CD4-positive, CD25-positive, alpha-beta regulatory T cell (primary cell): Measurements from ENCODE around the gene NAALADL2. TPM values are rescaled to one million over a fixed set of nuclear protein-coding genes. Genes with fewer than 3 reads are reported as not detected.

Source experiments
- ATAC-seq, 2 donors: fragments of 150-1000 bp; cut with Tn5 transposase; one replicate each; pipeline ENCODE4 v1.10.0; 2021; ENCODE audit warnings: low read depth in 2 of 2, moderate number of reproducible peaks in 2 of 2, moderate library complexity in 1 of 2
- DNase-seq, 3 donors: peaks; one replicate each; pipeline versions ENCODE4 v3.0.0 to v3.0.0-alpha.2; 2012 to 2022; ENCODE audit warnings: mixed read lengths in 1 of 3
- H3K27ac ChIP-seq: one replicate; pipeline ENCODE4 v1.7.0; 2013; ENCODE audit warnings: mild to moderate bottlenecking, low read length; ENCODE audit not compliant: insufficient read depth, poor library complexity, severe bottlenecking
- H3K27me3 ChIP-seq: one replicate; pipeline ENCODE4 v1.7.0; 2013; ENCODE audit warnings: low read length; ENCODE audit not compliant: control insufficient read depth, insufficient read depth
- H3K36me3 ChIP-seq: one replicate; pipeline ENCODE4 v1.7.0; 2013; ENCODE audit warnings: mild to moderate bottlenecking, low read length, moderate library complexity; ENCODE audit not compliant: control insufficient read depth, insufficient read depth
- H3K4me1 ChIP-seq: 2 replicates; pipeline ENCODE4 v1.7.0; 2013; ENCODE audit warnings: mild to moderate bottlenecking, low read length; ENCODE audit not compliant: insufficient read depth, control insufficient read depth, poor library complexity, severe bottlenecking
- H3K4me3 ChIP-seq: one replicate; pipeline ENCODE4 v1.7.0; 2013; ENCODE audit warnings: low read depth, mild to moderate bottlenecking, low read length, moderate library complexity
- H3K9me3 ChIP-seq, 2 experiments: 1 replicate in 1 of 2; 2 replicates in 1 of 2; pipeline ENCODE4 v1.7.0; 2013; ENCODE audit warnings: low read length in 2 of 2, mild to moderate bottlenecking in 1 of 2, moderate library complexity in 1 of 2; ENCODE audit not compliant: control insufficient read depth in 2 of 2
- H3K27ac Mint-ChIP-seq, 3 donors: one replicate each; pipeline ENCODE4 v1.8.0; 2020 to 2022; ENCODE audit warnings: mild to moderate bottlenecking in 3 of 3, mixed read lengths in 3 of 3, moderate library complexity in 2 of 3
- H3K27me3 Mint-ChIP-seq: one replicate; pipeline ENCODE4 v1.8.0; 2022; ENCODE audit warnings: mild to moderate bottlenecking, mixed read lengths
- H3K36me3 Mint-ChIP-seq: one replicate; pipeline ENCODE4 v1.8.0; 2020; ENCODE audit warnings: mixed read lengths
- H3K4me1 Mint-ChIP-seq, 4 donors: one replicate each; pipeline ENCODE4 v1.8.0; 2020 to 2022; ENCODE audit warnings: mixed read lengths in 4 of 4, mild to moderate bottlenecking in 1 of 4
- H3K4me3 Mint-ChIP-seq, 4 donors: one replicate each; pipeline ENCODE4 v1.8.0; 2020 to 2022; ENCODE audit warnings: mild to moderate bottlenecking in 4 of 4, mixed read lengths in 4 of 4, moderate library complexity in 3 of 4
- H3K9me3 Mint-ChIP-seq, 7 donors: one replicate each; pipeline ENCODE4 v1.8.0; 2020 to 2022; ENCODE audit warnings: mixed read lengths in 7 of 7, mild to moderate bottlenecking in 3 of 7, moderate library complexity in 2 of 7
- polyA plus RNA-seq, 4 donors: library from polyadenylated mRNA; unstranded; fragments of 300-500 nt; fragmentation: Illumina TruSeq; gene quantifications; one replicate each; pipeline ENCODE4 v1.2.3, GENCODE V29; 2021
- total RNA-seq: library from RNA; stranded (reverse); gene quantifications from one replicate; pipeline ENCODE4 v1.2.3, GENCODE V29; 2022

Gene NAALADL2
- total and polyA plus RNA-seq, 5 donors from 2014 or later = not detected

DNA sequence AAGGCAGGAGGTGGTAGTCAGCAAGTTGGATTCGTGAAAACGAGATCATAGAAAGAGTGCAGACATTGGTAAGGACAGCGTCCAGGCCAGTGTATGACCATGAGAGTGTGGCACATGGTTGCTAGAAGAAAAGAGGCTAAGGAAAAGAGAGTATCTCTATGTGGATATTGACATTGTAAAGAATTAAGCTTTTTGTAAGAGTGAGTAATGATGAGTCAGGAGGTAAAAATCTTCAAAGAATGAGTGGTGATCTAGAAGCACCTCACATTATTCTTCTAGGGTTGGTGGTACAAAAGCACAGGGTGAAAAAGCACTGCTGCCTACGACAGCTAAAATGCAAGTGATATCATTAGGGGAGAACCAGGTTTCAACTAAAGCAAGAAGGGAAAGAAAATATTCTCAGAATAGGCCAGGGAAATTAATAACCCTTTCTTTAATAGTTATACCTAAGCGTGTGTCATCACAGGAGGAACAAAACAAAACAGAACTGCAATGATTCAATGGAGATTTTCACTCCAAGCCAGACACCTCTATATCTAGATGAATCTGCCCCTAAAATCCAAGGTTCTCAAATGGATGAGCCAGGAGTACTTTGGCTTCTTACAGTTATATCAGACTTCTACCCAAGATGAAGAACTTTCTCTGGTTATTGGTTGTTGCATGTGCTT lies 884.7 kb downstream of the NAALADL2 start:
- H3K9me3 Mint-ChIP-seq = peaks cover 2 to 13% (median 5%) of the 10 kb centered on the region in 7 donors
- H3K4me1 ChIP-seq = no peaks in the 10 kb centered on the region
- H3K4me3 Mint-ChIP-seq = no peak overlapping the region
- no peak overlapping the region for H3K27ac ChIP-seq
- no peaks in the 10 kb centered on the region for H3K36me3 ChIP-seq
- no peak overlapping the region for H3K4me3 ChIP-seq
- no peaks in the 10 kb centered on the region for H3K36me3 Mint-ChIP-seq
- H3K27me3 Mint-ChIP-seq = no peaks in the 10 kb centered on the region
- H3K9me3 ChIP-seq = peaks cover 0 to 2% of the 10 kb centered on the region in 2 experiments
- ATAC-seq = no peak
- peak overlapping the region in 1 of 3 donors; percentile 53 for H3K27ac Mint-ChIP-seq
- no peaks in the 10 kb centered on the region for H3K4me1 Mint-ChIP-seq
- H3K27me3 ChIP-seq = no peaks in the 10 kb centered on the region
- DNase-seq = no peak

DNA sequence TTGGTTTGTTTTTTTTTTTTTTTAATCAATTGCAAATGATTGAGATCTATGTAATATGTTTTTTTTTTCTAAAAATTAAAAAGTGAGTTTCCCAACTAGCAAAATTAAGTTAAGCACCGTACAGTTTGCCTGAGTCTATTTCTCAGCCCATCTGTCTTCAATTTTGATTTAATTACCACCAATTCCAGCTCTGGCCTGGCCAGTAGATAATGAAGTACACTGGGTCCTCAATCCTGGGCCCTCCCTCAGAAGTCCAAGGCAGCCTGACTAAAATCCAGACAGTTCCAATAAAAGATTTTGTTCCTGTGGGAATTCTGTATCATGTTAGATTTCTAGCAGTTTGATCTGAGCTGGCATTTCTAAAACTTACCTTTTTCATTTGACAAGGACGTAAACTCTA lies 887.2 kb downstream of the NAALADL2 start:
- peaks cover 0 to 2% of the 10 kb centered on the region in 2 experiments for H3K9me3 ChIP-seq
- Mint-ChIP-seq H3K9me3 (peaks cover 0 to 13% (median 5%) of the 10 kb centered on the region in 7 donors), H3K4me3 (no peak overlapping the region), H3K27ac (no peak overlapping the region), H3K27me3 (no peaks in the 10 kb centered on the region), H3K4me1 (no peaks in the 10 kb centered on the region), H3K36me3 (no peaks in the 10 kb centered on the region)
- H3K4me3 ChIP-seq = no peak overlapping the region
- DNase-seq = no peak
- no peak overlapping the region for H3K27ac ChIP-seq
- H3K36me3 ChIP-seq = no peaks in the 10 kb centered on the region
- no peaks in the 10 kb centered on the region for H3K27me3 ChIP-seq
- no peak for ATAC-seq
- H3K4me1 ChIP-seq = no peaks in the 10 kb centered on the region

DNA sequence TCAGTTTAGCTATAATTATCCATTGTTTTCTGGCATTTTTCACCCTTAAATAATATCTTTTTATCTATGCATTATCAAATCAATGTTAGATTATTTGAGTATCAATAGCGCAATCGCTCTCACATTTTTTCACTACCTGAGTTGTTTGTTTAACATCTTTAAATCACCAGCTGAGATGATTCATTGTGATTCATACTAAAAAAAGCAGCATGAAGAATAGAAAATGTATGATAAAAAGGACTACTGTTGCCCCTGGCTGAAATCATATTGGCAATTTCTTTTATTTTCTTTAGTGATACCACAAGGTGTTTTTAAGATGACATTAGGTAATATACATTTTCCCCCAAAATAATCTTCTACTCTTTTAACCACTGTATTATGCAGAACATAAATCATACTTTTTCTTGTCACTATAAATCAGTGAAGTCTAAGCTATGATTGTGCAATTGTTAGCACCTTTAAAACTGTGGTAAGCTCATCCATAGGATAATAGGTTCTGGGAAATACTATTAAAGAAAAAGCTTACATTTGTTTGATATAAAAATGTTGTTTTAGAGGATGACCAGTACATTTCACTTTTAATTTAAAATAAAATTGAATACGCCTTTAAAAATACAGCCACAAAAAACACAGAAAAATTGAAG lies 889.1 kb downstream of the NAALADL2 start:
- H3K4me3 ChIP-seq = no peak overlapping the region
- H3K36me3 ChIP-seq = no peaks in the 10 kb centered on the region
- Mint-ChIP-seq H3K4me1 (no peaks in the 10 kb centered on the region), H3K27ac (no peak overlapping the region), H3K36me3 (no peaks in the 10 kb centered on the region), H3K4me3 (no peak overlapping the region), H3K27me3 (no peaks in the 10 kb centered on the region), H3K9me3 (peaks cover 0 to 17% (median 5%) of the 10 kb centered on the region in 7 donors)
- no peaks in the 10 kb centered on the region for H3K4me1 ChIP-seq
- DNase-seq (no peak), ATAC-seq (no peak)
- no peak overlapping the region for H3K27ac ChIP-seq
- H3K9me3 ChIP-seq = peaks cover 0 to 2% of the 10 kb centered on the region in 2 experiments
- no peaks in the 10 kb centered on the region for H3K27me3 ChIP-seq

DNA sequence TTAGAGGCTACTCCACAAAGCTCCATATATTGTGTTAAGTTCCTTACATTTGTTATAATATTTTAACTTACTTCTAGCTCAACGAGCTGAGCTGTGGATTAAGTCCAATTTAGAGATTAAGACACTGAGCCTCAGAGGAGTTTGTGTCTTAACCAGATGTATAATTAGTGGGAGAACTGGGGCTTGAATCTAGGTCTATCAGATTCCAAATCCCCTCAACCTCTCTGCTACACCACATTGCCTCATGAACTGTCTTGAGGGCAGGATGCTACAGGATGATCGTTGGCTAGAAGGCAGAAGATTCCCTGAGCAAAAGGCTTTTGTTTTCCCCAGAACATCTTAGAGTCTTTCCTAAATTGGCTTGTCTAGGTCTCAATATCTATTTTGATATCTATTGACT lies 890.8 kb downstream of the NAALADL2 start:
- no peaks in the 10 kb centered on the region for H3K9me3 ChIP-seq
- no peak overlapping the region for H3K27ac ChIP-seq
- H3K36me3 ChIP-seq = no peaks in the 10 kb centered on the region
- Mint-ChIP-seq H3K36me3 (no peaks in the 10 kb centered on the region), H3K27me3 (no peaks in the 10 kb centered on the region), H3K27ac (no peak overlapping the region), H3K4me1 (no peaks in the 10 kb centered on the region), H3K9me3 (peaks cover under 1 to 20% (median 3%) of the 10 kb centered on the region in 7 donors), H3K4me3 (no peak overlapping the region)
- no peaks in the 10 kb centered on the region for H3K27me3 ChIP-seq
- H3K4me1 ChIP-seq = no peaks in the 10 kb centered on the region
- no peak overlapping the region for H3K4me3 ChIP-seq
- no peak for ATAC-seq
- no peak for DNase-seq

DNA sequence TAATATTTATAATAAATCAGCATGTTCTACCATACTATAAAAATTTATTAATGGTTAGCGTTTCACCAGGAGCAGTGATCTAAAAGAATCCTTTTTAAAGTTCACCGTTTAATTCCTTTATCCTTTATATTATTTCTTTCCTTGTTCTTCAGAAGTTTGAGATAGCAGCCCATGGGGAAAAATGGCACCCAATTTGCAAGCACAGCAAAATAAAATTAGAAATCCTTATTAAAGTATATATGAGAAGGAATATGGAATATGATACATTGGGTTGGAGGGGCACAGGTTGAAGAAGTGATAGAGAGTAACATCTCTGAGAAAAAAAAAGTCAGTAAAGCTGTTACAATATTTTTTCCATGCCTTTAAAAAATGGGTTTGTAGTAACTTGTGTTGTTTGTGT lies 892.0 kb downstream of the NAALADL2 start:
- ATAC-seq = no peak
- Mint-ChIP-seq H3K27me3 (no peaks in the 10 kb centered on the region), H3K36me3 (no peaks in the 10 kb centered on the region)

DNA sequence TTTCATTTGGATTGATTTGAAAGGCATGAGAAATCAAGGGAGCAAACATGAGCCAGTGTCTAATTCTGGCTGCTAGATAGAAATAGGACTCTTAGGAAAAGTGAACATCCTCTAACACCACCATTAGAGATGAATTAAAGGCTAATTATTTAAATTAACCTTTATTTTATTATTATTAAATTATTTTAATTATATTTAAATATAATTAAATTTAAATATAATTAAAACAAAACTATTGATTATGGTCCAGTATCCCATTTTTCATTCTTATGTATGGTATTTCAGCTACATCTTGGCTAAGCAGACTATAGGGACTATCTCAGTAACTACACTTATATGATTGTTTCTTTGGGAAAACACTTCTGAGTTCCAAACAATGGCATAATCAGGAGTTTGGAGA lies 904.8 kb downstream of the NAALADL2 start:
- Histone ChIP-seq H3K9me3 (no peaks in the 10 kb centered on the region), H3K36me3 (no peaks in the 10 kb centered on the region), H3K27ac (no peak overlapping the region), H3K4me3 (no peak overlapping the region), H3K4me1 (no peaks in the 10 kb centered on the region), H3K27me3 (no peaks in the 10 kb centered on the region)
- ATAC-seq (no peak), DNase-seq (no peak)
- H3K27me3 Mint-ChIP-seq = no peaks in the 10 kb centered on the region
- no peaks in the 10 kb centered on the region for H3K36me3 Mint-ChIP-seq
- no peak overlapping the region for H3K4me3 Mint-ChIP-seq
- no peak overlapping the region for H3K27ac Mint-ChIP-seq
- H3K9me3 Mint-ChIP-seq = peaks cover 0 to 16% (median 3%) of the 10 kb centered on the region in 7 donors
- peaks cover 0 to 3% (median 0%) of the 10 kb centered on the region in 4 donors for H3K4me1 Mint-ChIP-seq

More for the DNA sequence above, 892.0 kb downstream of the NAALADL2 start:
- Mint-ChIP-seq H3K9me3 (peaks cover 2 to 20% (median 3%) of the 10 kb centered on the region in 7 donors), H3K4me3 (no peak overlapping the region), H3K27ac (no peak overlapping the region), H3K4me1 (no peaks in the 10 kb centered on the region)
- Histone ChIP-seq H3K36me3 (no peaks in the 10 kb centered on the region), H3K9me3 (no peaks in the 10 kb centered on the region), H3K27ac (no peak overlapping the region), H3K4me3 (no peak overlapping the region), H3K4me1 (no peaks in the 10 kb centered on the region), H3K27me3 (no peaks in the 10 kb centered on the region)
- DNase-seq = no peak

DNA sequence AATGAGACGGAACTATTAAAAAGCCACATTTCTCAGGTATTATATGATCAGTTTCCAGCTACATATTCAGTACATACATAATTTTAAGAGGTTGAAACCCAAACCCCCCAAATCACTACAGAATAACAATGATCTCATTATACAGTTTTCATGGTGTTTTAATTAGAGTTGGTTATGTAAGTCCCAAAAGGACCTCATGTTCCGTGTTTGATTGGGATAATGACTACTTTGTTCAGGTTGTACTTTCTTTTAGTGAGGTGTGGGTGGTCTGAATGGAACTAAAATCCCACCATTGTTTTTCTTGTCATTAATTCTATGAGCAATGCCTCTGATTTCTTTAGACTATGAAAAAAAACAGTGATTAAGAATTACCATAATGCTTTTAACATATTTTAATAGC lies 905.6 kb downstream of the NAALADL2 start:
- no peaks in the 10 kb centered on the region for H3K9me3 ChIP-seq
- H3K4me1 ChIP-seq = no peaks in the 10 kb centered on the region
- no peak overlapping the region for H3K4me3 ChIP-seq
- DNase-seq (no peak), ATAC-seq (no peak)
- no peaks in the 10 kb centered on the region for H3K27me3 ChIP-seq
- Mint-ChIP-seq H3K36me3 (no peaks in the 10 kb centered on the region), H3K4me3 (no peak overlapping the region), H3K9me3 (peaks cover 0 to 13% (median 2%) of the 10 kb centered on the region in 7 donors), H3K27me3 (no peaks in the 10 kb centered on the region), H3K4me1 (peaks cover 0 to 1% (median 0%) of the 10 kb centered on the region in 4 donors), H3K27ac (no peak overlapping the region)
- no peak overlapping the region for H3K27ac ChIP-seq
- no peaks in the 10 kb centered on the region for H3K36me3 ChIP-seq

DNA sequence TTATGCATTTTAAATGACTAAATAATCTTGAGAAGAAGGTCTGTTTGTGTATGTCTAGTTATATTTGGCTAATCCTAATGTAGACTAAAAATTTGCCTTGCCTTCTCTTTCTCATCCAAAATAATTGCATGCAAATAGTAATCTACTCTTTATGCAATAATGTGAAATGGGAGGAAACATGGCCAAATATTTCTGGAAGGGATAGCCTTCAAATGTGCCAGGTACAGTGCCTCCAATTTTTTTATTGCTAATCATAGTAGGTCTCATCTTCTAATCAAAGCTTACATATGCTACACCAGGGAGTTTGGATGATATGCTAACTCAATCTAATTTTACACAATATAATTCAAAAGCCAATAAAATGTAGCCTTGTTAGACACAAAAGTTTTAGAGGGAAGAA lies 911.3 kb downstream of the NAALADL2 start:
- Histone ChIP-seq H3K27me3 (no peaks in the 10 kb centered on the region), H3K4me3 (no peak overlapping the region), H3K4me1 (no peaks in the 10 kb centered on the region), H3K27ac (no peak overlapping the region), H3K36me3 (no peaks in the 10 kb centered on the region), H3K9me3 (no peaks in the 10 kb centered on the region)
- Mint-ChIP-seq H3K4me1 (no peaks in the 10 kb centered on the region), H3K27ac (no peak overlapping the region), H3K4me3 (no peak overlapping the region), H3K27me3 (no peaks in the 10 kb centered on the region), H3K36me3 (no peaks in the 10 kb centered on the region), H3K9me3 (peaks cover 0 to 9% (median 0%) of the 10 kb centered on the region in 7 donors)
- ATAC-seq (no peak), DNase-seq (no peak)
